IPS DF 4.7 (cell line): Measurements from ENCODE around the gene IL31.
"Not testable (repeated sequence)": the region's sequence is repeated elsewhere in the genome, so short reads cannot be mapped to it uniquely, and the experiment has no call there.

ENCODE experiments used
- DNase-seq: peaks from one replicate; pipeline ENCODE4 v3.0.0-alpha.2; 2013; ENCODE audit warnings: low spot score; ENCODE audit errors: extremely low read depth

IL31 gene

DNA sequence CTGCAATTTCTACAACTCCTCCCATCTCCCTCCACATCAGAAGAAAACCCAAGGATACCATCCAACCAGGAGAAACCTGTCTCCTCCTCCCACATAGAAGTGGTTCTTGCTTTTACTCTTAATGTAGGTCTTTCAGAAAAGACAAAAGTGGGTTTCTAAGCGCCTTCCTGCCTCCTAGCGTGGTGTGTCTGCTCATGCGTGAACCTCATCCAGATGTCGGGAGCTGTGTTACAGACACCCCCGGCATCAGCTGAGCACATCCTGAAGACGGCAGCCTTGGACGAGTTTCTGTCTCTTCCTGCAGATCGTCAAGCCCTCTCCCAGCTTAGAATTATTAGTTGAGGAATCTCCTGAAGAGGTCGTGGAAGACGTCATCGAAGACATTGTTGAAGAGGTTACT, 18.4 kb upstream of the IL31 start:
- DNase-seq: no peak

DNA sequence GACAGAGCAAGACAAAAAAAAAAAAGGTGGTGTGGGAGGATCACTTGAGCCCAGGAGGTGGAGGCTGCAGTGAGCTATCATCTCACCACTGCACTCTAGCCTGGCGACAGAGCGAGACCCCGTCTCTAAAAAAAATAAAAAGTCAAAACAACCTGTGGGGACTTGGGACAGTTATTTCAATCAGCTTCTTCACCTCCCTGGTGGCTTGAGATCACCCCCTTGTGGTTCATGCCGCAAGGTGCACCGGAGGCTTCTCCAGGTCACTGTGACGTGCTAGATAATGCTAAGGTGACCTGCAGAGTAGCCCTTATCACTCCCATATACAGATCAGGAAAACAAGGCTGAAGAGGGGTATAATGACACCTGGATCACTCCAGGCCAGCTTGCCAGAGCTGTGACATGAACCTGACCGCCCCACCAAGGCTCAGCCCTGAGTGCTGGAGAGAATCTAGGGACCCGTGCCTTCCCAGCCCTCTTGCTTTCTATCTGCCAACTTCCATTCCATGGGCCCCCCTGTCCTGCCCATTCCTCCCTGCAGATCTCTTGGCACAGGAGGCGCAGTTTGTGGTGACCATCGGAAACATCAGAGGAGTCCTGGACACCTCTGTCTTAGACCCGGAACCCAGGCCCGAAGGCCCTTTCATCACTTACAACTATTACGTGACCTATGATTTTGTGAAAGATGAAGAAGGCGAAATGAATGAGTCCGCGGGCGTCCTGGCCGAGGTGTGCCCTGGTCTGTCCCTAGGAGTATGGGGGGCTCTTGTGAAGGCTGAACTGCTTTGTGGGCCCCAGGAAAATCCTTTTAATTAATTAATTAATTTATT, 17.0 kb upstream of the IL31 start:
- peak; percentile 81 for DNase-seq

DNA sequence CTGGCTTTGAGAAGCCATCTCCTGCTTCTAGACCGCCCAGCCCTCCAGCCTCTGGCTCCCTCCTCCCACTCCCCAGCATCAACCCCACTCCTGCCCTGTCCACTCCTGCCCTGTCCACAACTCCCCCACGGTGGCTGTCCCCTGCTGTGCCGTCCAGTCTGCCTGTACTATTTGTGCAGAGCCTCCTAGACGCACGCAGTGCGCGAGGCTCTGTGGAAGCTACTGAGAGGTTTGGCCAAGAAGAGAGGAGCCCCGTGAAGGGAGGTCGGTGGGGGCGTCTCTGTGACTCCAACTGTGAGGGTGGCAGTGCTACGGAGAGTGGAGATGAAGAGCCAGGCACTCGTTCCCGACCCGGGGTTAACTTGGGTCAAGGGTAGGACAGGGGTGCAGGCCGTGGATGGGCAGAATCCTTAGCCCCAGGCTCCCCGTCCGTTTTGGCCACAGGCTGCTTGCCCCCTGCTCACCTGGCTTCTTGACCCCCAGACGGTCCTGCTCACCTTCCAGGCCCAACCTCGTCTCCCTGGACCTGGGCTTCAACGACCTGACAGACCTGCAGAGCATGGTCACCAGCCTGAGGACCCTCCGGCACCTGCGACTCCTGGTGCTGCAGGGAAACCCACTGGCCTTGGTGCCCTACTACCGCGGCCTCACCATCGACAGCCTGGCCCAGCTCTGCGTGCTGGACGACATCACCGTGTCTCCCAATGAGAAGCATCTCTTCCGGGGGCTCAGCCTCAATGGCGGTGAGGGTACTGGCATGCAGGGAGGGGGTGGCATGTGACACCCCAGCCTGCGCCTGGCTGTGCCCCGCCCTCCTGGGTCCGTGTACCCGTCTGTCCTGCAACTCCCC, 15.8 kb upstream of the IL31 start:
- DNase-seq: no peak

DNA sequence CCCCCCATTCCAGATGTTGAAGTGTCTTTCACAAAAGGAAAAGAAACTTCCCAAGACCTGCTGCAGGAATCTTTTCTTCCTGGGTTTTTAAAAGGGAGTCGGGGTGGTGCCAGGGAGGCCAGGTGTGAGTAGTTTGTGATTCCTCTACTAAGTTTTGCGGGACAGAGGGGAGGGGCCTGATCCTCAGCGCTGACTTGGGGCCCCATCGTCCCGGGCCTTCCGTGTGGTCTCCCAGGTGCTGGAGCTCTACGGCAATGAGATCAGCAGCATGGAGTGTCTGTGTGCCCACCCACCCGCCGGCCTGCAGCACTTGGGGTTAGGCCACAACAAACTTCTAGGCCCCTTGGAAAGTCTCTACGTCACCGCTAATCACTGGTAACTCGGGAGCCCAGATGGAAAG, 13.4 kb upstream of the IL31 start:
- DNase-seq: no peak

DNA sequence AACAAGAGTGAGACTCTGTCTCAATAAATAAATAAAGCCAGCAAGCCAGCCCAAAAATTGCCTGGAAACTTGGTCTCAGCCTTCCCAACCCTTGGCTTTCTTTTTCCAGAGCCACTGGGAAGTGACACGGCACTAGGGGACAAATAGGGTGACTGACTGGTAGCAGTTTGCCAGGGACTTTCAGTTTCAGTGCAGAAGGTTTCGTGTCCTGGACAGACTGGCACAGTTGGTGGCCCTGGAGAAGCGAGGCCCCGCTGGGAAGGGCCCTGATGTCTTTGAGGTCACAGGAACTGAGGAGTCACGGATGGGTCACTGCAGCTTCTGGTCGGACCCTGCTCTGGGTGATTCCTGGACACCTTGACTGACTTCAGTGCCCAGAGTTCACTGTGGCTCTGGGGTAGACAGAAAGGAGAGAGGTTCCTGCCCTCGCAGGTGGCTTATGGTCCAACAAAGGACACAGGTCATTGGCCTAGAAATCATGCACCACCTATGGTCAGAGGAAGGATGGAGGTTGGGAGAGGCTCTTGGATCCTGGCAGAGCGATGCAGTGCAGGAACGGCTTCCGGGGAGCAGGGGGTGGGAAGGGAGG, 11.6 kb upstream of the IL31 start:
- DNase-seq: no peak

DNA sequence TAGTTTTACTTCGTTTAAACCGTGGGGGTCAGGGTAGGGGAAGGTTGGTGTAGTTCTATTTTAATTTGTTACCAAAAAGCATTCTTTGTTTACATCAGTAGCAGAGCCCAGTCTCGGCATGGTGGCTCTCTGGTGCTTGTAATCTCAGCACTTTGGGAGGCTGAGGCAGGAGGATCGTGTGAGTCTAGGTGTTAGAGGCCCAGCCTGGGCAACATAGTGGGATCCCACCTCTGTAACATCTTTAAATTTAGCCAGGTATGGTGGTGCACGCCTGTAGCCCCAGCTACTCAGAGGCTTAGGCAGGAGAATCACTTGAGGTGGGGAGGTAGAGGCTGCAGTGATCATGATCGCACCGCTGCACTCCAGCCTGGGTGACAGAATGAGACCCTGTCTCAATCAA, 11.1 kb upstream of the IL31 start:
- no peak for DNase-seq

DNA sequence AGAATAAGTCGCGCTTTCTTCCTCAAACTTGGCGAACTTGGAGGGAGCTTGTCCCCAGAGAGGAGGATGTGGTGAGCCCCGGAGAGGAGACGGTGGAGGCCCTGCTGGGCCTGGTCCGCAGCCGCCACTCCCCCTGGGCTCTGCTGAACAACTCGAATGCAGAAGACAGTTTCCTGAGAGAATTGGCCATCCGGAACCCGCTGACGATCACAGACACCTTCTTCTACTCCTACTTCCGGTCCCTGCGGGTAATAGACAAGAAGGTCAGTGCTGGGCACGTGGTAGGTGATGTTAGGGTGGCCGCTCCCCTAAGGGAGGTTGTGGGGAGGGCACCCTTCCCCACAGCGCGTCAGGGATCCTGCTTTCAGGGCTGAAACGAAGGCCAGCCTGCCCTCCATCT, 10.5 kb upstream of the IL31 start:
- DNase-seq: no peak

DNA sequence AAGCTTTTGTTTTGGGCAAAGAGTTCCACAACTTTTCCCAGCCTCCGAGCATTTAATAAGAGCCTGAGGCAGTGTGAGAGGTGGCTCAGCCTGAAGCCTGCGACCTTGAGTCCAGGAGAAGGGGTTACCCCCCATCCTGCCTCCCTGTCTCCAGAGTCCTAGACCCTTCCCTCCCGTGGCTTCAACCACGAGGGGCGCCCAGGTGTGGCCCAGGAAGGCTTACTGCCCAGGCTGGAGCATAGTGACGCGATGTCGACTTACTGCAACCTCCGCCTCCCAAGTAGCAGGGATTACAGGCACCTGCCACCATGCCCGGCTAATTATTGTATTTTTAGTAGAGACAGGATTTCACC, 9.5 kb upstream of the IL31 start:
- DNase-seq: no peak

DNA sequence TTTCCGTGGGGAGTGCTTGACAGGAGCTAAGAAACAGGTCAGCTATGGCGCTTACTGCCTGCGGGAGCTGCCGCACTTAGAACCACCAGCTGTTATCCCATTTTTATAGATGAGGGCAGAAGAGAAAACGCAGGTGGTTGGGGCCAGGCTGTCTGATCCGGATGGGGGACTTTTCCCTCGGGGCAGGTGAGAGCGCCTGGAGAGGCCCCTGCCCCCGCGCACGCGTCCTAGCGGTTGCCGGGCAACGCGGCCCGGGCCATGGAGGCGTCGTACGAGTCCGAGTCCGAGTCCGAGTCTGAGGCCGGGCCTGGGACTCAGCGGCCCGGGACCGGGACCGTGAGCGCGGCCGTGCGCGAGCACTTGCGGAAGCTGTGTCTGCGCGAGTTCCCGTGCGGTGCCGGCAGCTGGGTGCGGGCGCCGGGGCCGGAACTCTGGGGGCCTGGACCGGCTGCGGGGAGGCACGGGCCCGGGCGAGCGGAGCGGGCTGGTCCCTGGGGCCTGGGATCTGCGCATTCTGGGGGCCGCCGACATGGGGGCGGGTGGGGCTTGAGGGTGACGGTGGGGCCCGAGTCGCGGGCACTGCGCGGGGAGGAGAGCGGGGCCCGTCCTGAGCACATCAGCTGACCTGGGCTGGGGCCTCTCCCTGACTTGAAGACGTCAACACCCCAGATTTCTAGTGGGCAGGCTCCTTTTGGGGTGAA, 9.0 kb upstream of the IL31 start, which contains the start of gene LRRC43:
Gene LRRC43, plus strand, starts transcription at position 237 of the 701 bp plus-strand sequence. Its CDS starts 22 bp downstream, at position 259.
- no peak for DNase-seq

DNA sequence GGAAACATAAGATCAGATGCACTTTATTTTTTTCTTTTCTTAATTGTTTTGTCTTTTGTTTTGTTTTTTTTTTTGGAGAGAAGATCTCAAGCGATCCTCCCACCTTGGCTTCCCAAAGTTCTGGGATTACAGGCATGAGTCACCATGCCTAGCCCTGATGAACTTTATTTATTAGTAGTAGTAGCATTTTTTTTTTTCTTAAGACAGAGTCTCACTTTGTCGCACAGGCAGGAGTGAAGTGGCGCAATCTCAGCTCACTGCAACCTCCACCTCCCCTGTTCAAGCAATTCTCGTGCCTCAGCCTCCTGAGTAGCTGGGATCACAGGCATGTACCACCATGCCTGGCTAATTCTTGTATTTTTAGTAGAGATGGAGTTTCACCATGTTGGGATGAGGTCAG, 2.5 kb upstream of the IL31 start:
- DNase-seq: not testable (repeated sequence)

DNA sequence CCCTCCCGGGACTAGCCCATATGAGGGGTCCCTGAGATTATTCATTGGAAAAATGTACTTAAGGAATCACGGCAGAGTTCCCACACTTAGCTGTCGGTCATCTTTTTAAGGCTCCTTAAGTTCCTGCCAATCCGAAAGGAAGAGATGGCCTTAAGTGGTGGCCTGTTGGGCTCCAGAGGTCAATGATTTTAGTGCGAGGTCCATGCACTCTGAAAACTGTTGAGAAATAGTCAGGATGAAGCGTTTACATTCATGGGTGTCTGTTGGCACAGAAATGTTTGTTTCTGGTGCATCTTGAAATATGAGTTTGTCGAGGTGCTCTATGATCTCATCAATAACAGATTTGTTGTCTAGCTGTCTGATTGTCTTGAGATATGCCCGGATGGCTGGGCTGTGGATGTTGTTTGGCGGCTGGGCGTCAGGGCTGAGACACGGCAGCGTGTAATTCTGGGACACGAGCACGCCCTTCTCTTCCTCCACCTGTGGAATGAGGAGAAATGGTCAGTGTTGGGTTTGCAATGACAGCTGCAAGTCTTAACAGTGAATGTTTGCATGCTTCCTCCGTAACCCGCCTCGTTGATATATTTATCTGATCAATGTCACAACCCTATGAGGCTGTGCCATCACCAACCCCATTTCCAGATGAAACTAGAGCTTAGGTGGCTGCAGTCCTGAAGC, 1.6 kb downstream of the IL31 start:
- DNase-seq: no peak

DNA sequence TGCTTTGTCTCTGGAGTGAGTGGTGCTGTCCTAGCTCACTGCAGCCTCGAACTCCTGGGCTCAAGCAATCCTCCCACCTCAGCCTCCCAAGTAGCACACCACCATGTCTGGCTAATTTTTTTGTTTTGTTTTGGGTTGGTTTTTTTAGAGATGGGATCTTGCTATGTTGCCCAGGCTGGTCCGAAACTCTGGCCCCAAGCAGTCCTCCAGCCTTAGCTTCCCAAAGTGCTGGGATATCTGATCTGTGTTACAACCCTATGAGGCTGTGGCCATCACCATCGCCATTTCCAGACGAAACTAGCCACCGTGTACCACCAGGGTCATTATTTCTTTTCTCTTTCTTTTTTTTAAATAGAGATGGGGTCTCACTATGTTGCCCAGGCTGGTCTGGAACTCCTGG, 2.6 kb downstream of the IL31 start:
- no peak for DNase-seq

DNA sequence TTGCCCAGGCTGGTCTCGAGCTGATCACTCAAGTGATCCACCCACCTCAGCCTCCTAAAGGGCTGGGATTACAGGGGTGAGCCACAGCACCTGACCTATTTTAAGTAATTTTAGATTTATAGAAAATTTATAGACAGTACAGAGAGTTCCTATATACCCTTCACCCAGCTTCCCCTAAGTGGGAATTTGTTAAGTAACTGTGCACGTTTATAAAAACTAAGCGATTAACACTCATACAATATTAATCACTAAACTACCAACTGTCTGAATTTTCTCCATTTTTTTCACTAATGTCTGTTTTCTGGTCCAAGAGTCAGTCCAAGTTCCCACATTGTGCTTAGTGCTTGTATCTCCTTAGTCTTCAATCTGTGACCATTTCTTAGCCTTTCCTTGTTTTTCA, 5.5 kb downstream of the IL31 start:
- no peak for DNase-seq

DNA sequence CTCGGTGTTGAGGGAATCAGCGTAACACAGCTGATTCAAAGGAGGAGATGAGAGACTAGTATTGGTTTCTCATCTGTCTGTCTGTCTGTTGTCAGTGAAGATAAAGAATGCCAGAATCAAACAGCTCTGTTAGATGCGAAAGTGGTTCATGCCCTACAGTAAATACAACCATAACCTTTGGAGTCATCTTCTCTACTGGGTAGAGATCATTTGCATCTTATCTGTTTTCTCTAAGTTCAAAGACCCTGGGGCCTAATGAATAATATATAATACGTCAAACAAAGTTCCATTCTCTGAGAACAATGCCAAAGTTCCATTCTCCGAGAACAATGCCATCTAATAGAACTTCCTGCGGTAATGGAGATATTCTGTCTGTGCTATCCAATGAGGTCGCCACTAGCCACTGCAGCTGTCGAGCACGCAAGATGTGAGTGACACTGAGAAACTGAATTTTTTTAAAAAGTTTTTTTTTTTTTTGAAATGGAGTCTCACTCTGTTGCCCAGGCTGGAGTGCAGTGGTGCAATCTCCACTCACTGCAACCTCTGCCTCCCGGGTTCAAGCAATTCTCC, 6.6 kb downstream of the IL31 start:
- no peak for DNase-seq

DNA sequence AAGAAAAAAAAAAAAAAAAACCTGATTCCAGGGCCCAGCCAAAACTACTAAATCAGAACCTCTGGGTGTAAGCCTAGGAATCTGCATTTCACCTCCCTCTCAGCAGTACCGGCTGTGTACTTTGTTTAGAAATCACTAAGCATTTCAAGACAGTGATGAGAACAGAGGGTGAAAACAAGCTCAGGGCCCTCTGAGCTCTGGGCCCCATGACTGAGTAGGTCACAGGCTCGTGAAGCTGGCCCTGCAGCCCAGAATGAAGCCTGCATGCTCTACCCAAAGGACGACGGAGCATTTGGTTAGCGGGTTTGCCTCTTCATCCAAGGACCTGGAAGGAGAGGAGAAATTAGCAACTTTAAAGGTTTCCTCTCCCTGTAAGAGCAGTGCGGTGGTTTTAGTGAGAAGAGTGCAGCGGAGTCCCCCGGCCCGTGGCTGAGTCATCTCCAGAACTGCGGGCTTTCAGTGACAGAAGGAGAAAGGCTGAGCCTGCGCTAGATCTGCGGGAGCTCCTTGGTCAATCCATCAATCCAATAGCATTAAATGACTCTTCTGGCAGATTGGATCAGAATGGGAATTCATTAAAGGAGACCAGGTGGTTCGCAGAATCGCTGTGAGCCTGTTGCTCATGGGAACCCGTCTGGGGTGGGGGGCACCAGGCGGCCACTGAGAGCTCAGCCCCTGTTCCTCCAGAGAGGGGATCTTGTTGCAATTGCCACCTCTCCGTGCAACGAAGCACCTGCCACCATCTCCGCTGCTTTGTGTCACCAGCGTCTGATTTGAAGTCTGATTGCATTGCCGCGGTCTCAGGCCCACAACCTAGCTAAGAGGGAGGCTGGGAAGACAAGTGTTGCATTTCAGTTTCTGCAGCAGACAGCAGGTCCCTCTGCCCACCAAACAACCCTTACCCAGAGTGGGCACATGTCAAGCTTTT, 7.3 kb downstream of the IL31 start:
- no peak for DNase-seq

DNA sequence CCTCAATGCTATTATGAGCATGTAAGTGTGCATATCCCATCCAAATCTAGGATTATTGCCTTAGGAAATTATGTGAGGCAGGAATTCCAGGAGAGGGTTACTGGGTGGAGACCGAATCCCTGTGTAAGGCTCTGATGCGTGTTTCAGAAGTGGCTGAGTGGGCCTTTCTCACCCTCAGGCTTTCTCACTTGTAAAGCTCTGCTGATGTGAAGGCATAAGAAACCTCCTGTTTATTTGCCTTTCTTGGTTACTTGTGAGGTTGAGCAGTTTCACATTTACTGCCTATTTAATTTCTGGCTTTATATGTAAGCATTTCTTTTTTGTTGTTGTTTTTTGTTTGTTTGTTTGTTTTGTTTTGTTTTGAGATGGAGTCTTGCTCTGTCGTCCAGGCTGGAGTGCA, 11.0 kb downstream of the IL31 start:
- DNase-seq: no peak

DNA sequence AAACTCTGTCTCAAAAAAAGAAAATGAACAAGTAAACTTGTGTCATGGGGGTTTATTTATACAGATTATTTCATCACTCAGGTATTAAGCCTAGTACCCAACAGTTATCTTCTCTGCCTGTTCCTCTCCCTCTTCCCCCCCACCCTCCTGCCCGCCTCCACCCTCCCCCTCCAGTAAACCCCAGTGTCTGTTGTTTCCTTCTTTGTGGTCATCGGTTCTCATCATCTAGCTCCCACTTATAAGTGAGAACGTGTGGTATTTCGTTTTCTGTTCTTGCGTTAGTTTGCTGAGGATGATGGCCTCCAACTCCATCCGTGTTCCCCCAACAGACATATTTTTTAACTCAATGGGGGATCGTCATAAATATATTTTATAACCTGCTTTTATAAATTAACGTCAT, 12.3 kb downstream of the IL31 start:
- DNase-seq: no peak

DNA sequence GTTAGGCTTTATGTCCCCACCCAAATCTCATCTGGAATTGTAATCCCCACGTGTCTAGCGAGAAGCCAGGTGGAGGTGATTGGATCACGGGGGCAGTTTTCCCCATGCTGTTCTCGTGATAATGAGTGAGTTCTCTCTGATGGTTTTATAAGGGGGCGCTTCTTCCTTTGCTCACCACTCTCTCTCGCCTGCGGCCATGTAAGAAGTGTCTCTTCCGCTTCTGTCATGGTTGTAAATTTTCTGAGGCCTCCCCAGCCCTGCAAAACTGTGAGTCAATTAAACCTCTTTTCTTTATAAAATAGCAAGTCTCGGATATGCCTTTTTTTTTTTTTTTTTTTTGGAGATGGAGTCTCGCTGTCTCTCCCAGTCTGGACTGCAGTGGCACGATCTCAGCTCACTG, 13.3 kb downstream of the IL31 start:
- no peak for DNase-seq

DNA sequence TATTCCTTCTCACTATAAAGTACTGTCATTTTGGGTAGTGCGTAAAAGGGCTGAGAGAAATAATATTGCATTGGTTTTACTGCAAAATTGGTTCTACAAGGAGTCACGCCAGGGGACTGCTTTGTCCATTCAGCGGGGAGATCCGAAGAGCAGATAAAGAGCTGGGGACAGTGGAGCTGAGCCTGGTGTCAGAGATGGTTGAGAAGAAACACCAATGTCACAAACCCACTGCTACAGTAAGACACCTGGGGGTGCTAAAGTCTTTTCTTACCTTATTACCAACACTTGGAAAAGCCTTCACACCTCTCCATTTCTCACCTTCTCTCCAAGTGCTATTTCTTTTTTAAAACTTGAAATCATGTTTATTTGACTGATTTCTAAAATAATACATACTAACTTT, 14.1 kb downstream of the IL31 start:
- no peak for DNase-seq
